Keratinocyte (primary cell): ENCODE results near the gene NDUFA3. TPM values are rescaled to one million over a fixed set of nuclear protein-coding genes. Genes with fewer than 3 reads are reported as not detected.

Experiments
- DNase-seq: peaks from one replicate; pipeline ENCODE4 v3.0.0-alpha.2; 2011; ENCODE audit warnings: low read depth, missing footprints, low spot score
- FAIRE-seq: peaks from 2 replicates; lab custom pipeline; 2011; peaks lifted over from hg19 to GRCh38; lab: Jason Lieb, UNC
- H2AFZ ChIP-seq: 2 replicates; pipeline ENCODE4 v1.6.0; 2012; ENCODE audit warnings: low read length, control low read depth, inconsistent platforms; ENCODE audit not compliant: control insufficient read depth
- H3K27ac ChIP-seq: 2 replicates; pipeline ENCODE4 v1.5.1; 2011; ENCODE audit warnings: low read length; ENCODE audit not compliant: control insufficient read depth, insufficient read depth
- H3K27me3 ChIP-seq: 3 replicates; pipeline ENCODE4 v1.6.0; 2011; ENCODE audit warnings: low read length; ENCODE audit not compliant: control insufficient read depth, insufficient read depth; ENCODE audit errors: extremely low read depth
- H3K36me3 ChIP-seq, 2 experiments: 2 replicates in 1 of 2; 3 replicates in 1 of 2; pipeline ENCODE4 v1.5.1; 2011; ENCODE audit warnings: low read length in 2 of 2, mild to moderate bottlenecking in 1 of 2; ENCODE audit not compliant: control insufficient read depth in 2 of 2, insufficient read depth in 2 of 2; ENCODE audit errors: extremely low read depth in 1 of 2
- H3K4me1 ChIP-seq: 3 replicates; pipeline ENCODE4 v1.5.1; 2011; ENCODE audit warnings: low read length; ENCODE audit not compliant: control insufficient read depth, insufficient read depth; ENCODE audit errors: extremely low read depth
- H3K4me2 ChIP-seq: 3 replicates; pipeline ENCODE4 v1.6.0; 2011; ENCODE audit warnings: low read depth, low read length; ENCODE audit not compliant: control insufficient read depth, insufficient read depth; ENCODE audit errors: extremely low read depth
- H3K4me3 ChIP-seq, 3 experiments: fragments of 200-600 bp in 1 of 3; sonication (generic) in 1 of 3; 2 replicates in 2 of 3; 3 replicates in 1 of 3; pipeline ENCODE4 v1.5.1; 2011 to 2016; ENCODE audit warnings: low read length in 3 of 3, mild to moderate bottlenecking in 3 of 3, control low read depth in 2 of 3, inconsistent platforms in 1 of 3, low read depth in 1 of 3, mixed read lengths in 1 of 3, mixed run types in 1 of 3, moderate library complexity in 1 of 3; ENCODE audit not compliant: control insufficient read depth in 2 of 3, insufficient read depth in 2 of 3; ENCODE audit errors: extremely low read depth in 1 of 3
- H3K79me2 ChIP-seq: 2 replicates; pipeline ENCODE4 v1.6.0; 2012; ENCODE audit warnings: low read length; ENCODE audit not compliant: control insufficient read depth, insufficient read depth
- H3K9ac ChIP-seq: 3 replicates; pipeline ENCODE4 v1.6.0; 2011; ENCODE audit warnings: low read length; ENCODE audit not compliant: control insufficient read depth, insufficient read depth; ENCODE audit errors: extremely low read depth
- H3K9me1 ChIP-seq: 3 replicates; pipeline ENCODE4 v1.6.0; 2011; ENCODE audit warnings: low read length; ENCODE audit not compliant: control insufficient read depth, insufficient read depth; ENCODE audit errors: extremely low read depth
- H3K9me3 ChIP-seq: 2 replicates; pipeline ENCODE4 v1.5.1; 2012; ENCODE audit warnings: low read depth, low read length; ENCODE audit not compliant: control insufficient read depth
- H4K20me1 ChIP-seq: 3 replicates; pipeline ENCODE4 v1.6.0; 2011; ENCODE audit warnings: low read length; ENCODE audit not compliant: control insufficient read depth, insufficient read depth; ENCODE audit errors: extremely low read depth
- CTCF ChIP-seq, 3 experiments: IDR thresholded peaks in 1 of 3; conservative IDR thresholded peaks in 1 of 3; optimal IDR thresholded peaks in 1 of 3; 2 replicates in 2 of 3; 3 replicates in 1 of 3; pipeline versions ENCODE3 to v1.5.1; 2011; ENCODE audit warnings: low read length in 3 of 3, mild to moderate bottlenecking in 3 of 3, moderate library complexity in 2 of 3, control low read depth in 1 of 3, inconsistent platforms in 1 of 3; ENCODE audit not compliant: insufficient read depth in 2 of 3; ENCODE audit errors: extremely low read depth in 1 of 3
- EZH2 ChIP-seq: IDR thresholded peaks from one replicate; pipeline ENCODE4 v1.6.1; 2012; ENCODE audit warnings: inconsistent platforms, mild to moderate bottlenecking, low read length, moderate library complexity
- dilution Hi-C: fragments of 300-500 bp; cut with MboI; formaldehyde crosslinking; loops from one replicate; pipeline ENCODE4 v1.7.0; 2020; ENCODE audit warnings: low sequenced_read_pairs; ENCODE audit not compliant: extremely low pct_ligation_motif_present
- polyA plus RNA-seq, 5 experiments: library from polyadenylated mRNA; depleted of rRNA in 3 of 5; stranded (reverse) in 3 of 5; stranded (forward) in 1 of 5; unstranded in 1 of 5; fragments of >200 nt; gene quantifications; 1 replicate in 1 of 5; 2 replicates in 3 of 5; 3 replicates in 1 of 5; pipeline versions ENCODE4 v1.2.1 to v1.2.3, GENCODE V29; 2011 to 2012; ENCODE audit warnings: missing spikeins in 2 of 5, low read depth in 1 of 5, low replicate concordance in 1 of 5

NDUFA3 gene
- polyA plus RNA-seq, 1 donor (not counting 4 experiments of a cell fraction or from before 2014, with no cell fraction given): 41.9 TPM

GRCh38 chr19:54063350-54064116 is 39.1 kb upstream of the NDUFA3 start, which contains the start of gene VSTM1:
TSS of gene VSTM1 (minus strand) at chr19:54063897. CDS start at chr19:54063777, 120 bp downstream.
- dilution Hi-C loops: no loop called here
- TF ChIP-seq EZH2 (no peak), CTCF (optimal IDR thresholded peaks at IDR 0.05 in 1 of 3, IDR thresholded peaks at IDR 0.05 in 1 of 3, conservative IDR thresholded peaks at IDR 0.05 in 1 of 3; ENCODE audit: extremely low read depth in 1 of 3, insufficient read depth in 2 of 3, low read length in 3 of 3) (no peak)
- no peak for FAIRE-seq

GRCh38 chr19:54069470-54069869 is 33.2 kb upstream of the NDUFA3 start:
- DNase-seq (no peak), FAIRE-seq (no peak)
- Histone ChIP-seq H3K9me3 (no peaks in the 10 kb centered on the region), H3K4me3 (no peak overlapping the region), H3K9me1 (no peaks in the 10 kb centered on the region), H3K27ac (no peak overlapping the region), H3K4me1 (no peaks in the 10 kb centered on the region), H4K20me1 (no peaks in the 10 kb centered on the region), H3K36me3 (no peaks in the 10 kb centered on the region), H3K4me2 (no peak overlapping the region), H3K27me3 (no peaks in the 10 kb centered on the region), H3K79me2 (no peaks in the 10 kb centered on the region), H2AFZ (no peak overlapping the region), H3K9ac (no peak overlapping the region)
- dilution Hi-C loops: no loop called here
- no peak for TF ChIP-seq CTCF (optimal IDR thresholded peaks at IDR 0.05 in 1 of 3, IDR thresholded peaks at IDR 0.05 in 1 of 3, conservative IDR thresholded peaks at IDR 0.05 in 1 of 3; ENCODE audit: extremely low read depth in 1 of 3, insufficient read depth in 2 of 3, low read length in 3 of 3)
- TF ChIP-seq EZH2: no peak

More at GRCh38 chr19:54063350-54064116, 39.1 kb upstream of the NDUFA3 start, which contains the start of gene VSTM1:
- Histone ChIP-seq H3K27ac (no peak within 1 kb of the TSS), H2AFZ (no peak within 1 kb of the TSS), H3K4me1 (no peaks in the 10 kb centered on the region), H3K36me3 (no peaks in the 10 kb centered on the region), H4K20me1 (no peaks in the 10 kb centered on the region), H3K9ac (no peak within 1 kb of the TSS), H3K27me3 (no peaks in the 10 kb centered on the region), H3K79me2 (no peaks in the 10 kb centered on the region), H3K4me3 (no peak within 1 kb of the TSS), H3K9me1 (no peaks in the 10 kb centered on the region), H3K4me2 (no peak within 1 kb of the TSS), H3K9me3 (peaks cover 3% of the 10 kb centered on the region)
- no peak for DNase-seq
